Kidney (tissue), 14 donors: ENCODE results near the gene PML. TPM values are rescaled to one million over a fixed set of nuclear protein-coding genes. Genes with fewer than 3 reads are reported as not detected.

ENCODE experiments used
- DNase-seq, 5 donors: peaks; one replicate each; pipeline ENCODE4 v3.0.0-alpha.2; 2013 to 2020
- FAIRE-seq: peaks from 2 replicates; lab custom pipeline; 2012; peaks lifted over from hg19 to GRCh38; lab: Jason Lieb, UNC
- H3K27ac ChIP-seq, 2 donors: one replicate each; pipeline ENCODE4 v1.7.0; 2013; ENCODE audit warnings: low read depth in 2 of 2, low read length in 2 of 2, inconsistent platforms in 1 of 2
- H3K27me3 ChIP-seq: one replicate; pipeline ENCODE4 v1.7.1; 2013; ENCODE audit warnings: low read length, inconsistent platforms; ENCODE audit not compliant: control insufficient read depth, insufficient read depth
- H3K36me3 ChIP-seq, 3 donors: one replicate each; pipeline versions ENCODE4 v1.7.0 to v1.7.1; 2013; ENCODE audit warnings: low read length in 3 of 3, control low read depth in 1 of 3, inconsistent platforms in 1 of 3; ENCODE audit not compliant: insufficient read depth in 3 of 3, control insufficient read depth in 2 of 3
- H3K4me1 ChIP-seq, 3 donors: one replicate each; pipeline versions ENCODE4 v1.7.0 to v1.7.1; 2013; ENCODE audit warnings: low read length in 3 of 3, inconsistent platforms in 1 of 3, low read depth in 1 of 3; ENCODE audit not compliant: control insufficient read depth in 2 of 3, insufficient read depth in 2 of 3
- H3K4me3 ChIP-seq, 3 donors: one replicate each; pipeline versions ENCODE4 v1.7.0 to v1.8.1; 2013; ENCODE audit warnings: low read length in 3 of 3, control low read depth in 1 of 3, inconsistent platforms in 1 of 3
- H3K9ac ChIP-seq, 3 donors: one replicate each; pipeline versions ENCODE4 v1.7.0 to v1.7.1; 2013; ENCODE audit warnings: low read length in 3 of 3, control low read depth in 1 of 3, inconsistent platforms in 1 of 3
- H3K9me3 ChIP-seq, 3 donors: one replicate each; pipeline versions ENCODE4 v1.7.0 to v1.7.1; 2013; ENCODE audit warnings: low read length in 3 of 3, control low read depth in 1 of 3, inconsistent platforms in 1 of 3; ENCODE audit not compliant: control insufficient read depth in 2 of 3, insufficient read depth in 1 of 3
- CTCF ChIP-seq: IDR thresholded peaks from 3 replicates; pipeline ENCODE4 v1.5.1; 2012; ENCODE audit warnings: mild to moderate bottlenecking, moderate library complexity, borderline replicate concordance; ENCODE audit not compliant: insufficient read depth; ENCODE audit errors: extremely low read depth
- intact Hi-C: fragments of 100-400 bp; cut with DNase I; formaldehyde crosslinking; loops from one replicate; pipeline ENCODE4 v1.11.1; 2022
- polyA plus RNA-seq: library from polyadenylated mRNA; stranded (reverse); fragments of 350-450 nt; fragmentation: Illumina TruSeq; extraction: RNeasy Lipid Tissue Mini Kit (QIAGEN cat#74804); gene quantifications from one replicate; pipeline ENCODE4 v1.2.3, GENCODE V29; 2014; ENCODE audit warnings: low read depth, low replicate concordance; ENCODE audit not compliant: insufficient read depth
- total RNA-seq: library from RNA; stranded (reverse); fragmentation: NEBNext Ultra II Directional; extraction: Animal tissue kit (Norgen Biotek cat#: 25700); gene quantifications from one replicate; pipeline ENCODE4 v1.2.1, GENCODE V29; 2021
- donor health status: control.
- donor health status: control.
- donor health status: control.
- donor health status: control.
- donor health status: control.
- donor health status: DM: yes; HTN: yes; CAD: no.
- donor health status: Normal renal cell carcinoma (clear cell type).

PML gene
- total and polyA plus RNA-seq, 2 donors from 2014 or later: 19.6 to 82.9 TPM

- Histone ChIP-seq H3K27me3 (no peaks in the 10 kb centered on the region), H3K27ac (no peak overlapping the region), H3K9me3 (no peaks in the 10 kb centered on the region), H3K4me3 (no peak overlapping the region), H3K9ac (no peak overlapping the region), H3K36me3 (no peaks in the 10 kb centered on the region), H3K4me1 (peaks cover 0 to 37% (median 14%) of the 10 kb centered on the region in 3 donors)
- FAIRE-seq (no peak), DNase-seq (peak in 1 of 5 donors; percentile 50)
- TF ChIP-seq CTCF: no peak
- intact Hi-C loops: loop anchor here (10.0 kb wide), 1 partner anchor 60 kb away; no protein-coding TSS in a partner anchor
Observed at GRCh38 chr15:73985101-73985873, 9.2 kb upstream of the PML start.

- Histone ChIP-seq H3K27ac (peak overlapping the region; percentile 15 to 19), H3K9ac (no peak overlapping the region), H3K36me3 (no peaks in the 10 kb centered on the region), H3K9me3 (no peaks in the 10 kb centered on the region), H3K4me3 (no peak overlapping the region), H3K4me1 (peaks cover 0 to 43% (median 16%) of the 10 kb centered on the region in 3 donors), H3K27me3 (no peaks in the 10 kb centered on the region)
- no peak for FAIRE-seq
- no peak for DNase-seq
- TF ChIP-seq CTCF: no peak
- intact Hi-C loops: loop anchor here (10.0 kb wide), 1 partner anchor 59 kb away; no protein-coding TSS in a partner anchor
Observed at GRCh38 chr15:73986055-73986775, 8.3 kb upstream of the PML start.

GRCh38 chr15:73986776-73987056 is 7.8 kb upstream of the PML start:
- Histone ChIP-seq H3K9me3 (no peaks in the 10 kb centered on the region), H3K4me1 (peaks cover 0 to 45% (median 19%) of the 10 kb centered on the region in 3 donors), H3K4me3 (no peak overlapping the region), H3K27me3 (no peaks in the 10 kb centered on the region), H3K36me3 (no peaks in the 10 kb centered on the region), H3K9ac (peak overlapping the region in 1 of 3 donors; percentile 36), H3K27ac (peak overlapping the region; percentile 19 to 51)
- DNase-seq (no peak), FAIRE-seq (no peak)
- TF ChIP-seq CTCF: no peak
- intact Hi-C loops: loop anchor here (10.0 kb wide), 1 partner anchor 58 kb away; no protein-coding TSS in a partner anchor
